Hematopoietic multipotent progenitor cell (in vitro differentiated cells): ENCODE results near the gene TRIM41. TPM values are rescaled to one million over a fixed set of nuclear protein-coding genes. Genes with fewer than 3 reads are reported as not detected.
"Not testable (repeated sequence)": the region's sequence is repeated elsewhere in the genome, so short reads cannot be mapped to it uniquely, and the experiment has no call there.

Experiments used
- DNase-seq, 3 donors: peaks; one replicate each; pipeline ENCODE4 v3.0.0-alpha.2; 2011 to 2015; ENCODE audit warnings: low read depth in 2 of 3, low spot score in 2 of 3
- total RNA-seq: library from RNA; depleted of rRNA; stranded (reverse); fragments of >200 nt; gene quantifications from one replicate; pipeline ENCODE4 v1.2.3, GENCODE V29; 2012

The TRIM41 gene
- total RNA-seq, 1 donor, result 17.0 TPM

GRCh38 chr5:181209006-181209405 is 14.1 kb upstream of the TRIM41 start:
- DNase-seq, result not testable (repeated sequence)

DNA sequence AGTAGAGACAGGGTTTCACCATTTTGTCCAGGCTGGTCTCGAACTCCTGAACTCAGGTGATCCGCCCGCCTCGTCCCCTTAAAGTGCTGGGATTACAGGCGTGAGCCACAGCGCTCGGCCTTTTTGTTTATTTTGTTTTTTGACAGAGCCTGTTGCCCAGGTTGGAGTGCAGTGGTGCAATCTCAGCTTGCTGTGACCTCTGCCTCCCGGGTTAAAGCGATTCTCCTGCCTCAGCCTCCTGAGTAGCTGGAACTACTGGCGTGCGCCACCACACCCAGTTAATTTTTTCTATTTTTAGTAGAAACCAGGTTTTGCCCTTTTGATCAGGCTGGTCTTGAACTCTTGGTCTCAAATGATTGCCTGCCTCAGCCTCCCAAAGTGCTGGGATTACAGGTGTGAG is 12.9 kb upstream of the TRIM41 start:
- DNase-seq, result not testable (repeated sequence)

- not testable (repeated sequence) for DNase-seq
These were observed 12.4 kb upstream of the TRIM41 start for GRCh38 chr5:181210698-181211097.

DNA sequence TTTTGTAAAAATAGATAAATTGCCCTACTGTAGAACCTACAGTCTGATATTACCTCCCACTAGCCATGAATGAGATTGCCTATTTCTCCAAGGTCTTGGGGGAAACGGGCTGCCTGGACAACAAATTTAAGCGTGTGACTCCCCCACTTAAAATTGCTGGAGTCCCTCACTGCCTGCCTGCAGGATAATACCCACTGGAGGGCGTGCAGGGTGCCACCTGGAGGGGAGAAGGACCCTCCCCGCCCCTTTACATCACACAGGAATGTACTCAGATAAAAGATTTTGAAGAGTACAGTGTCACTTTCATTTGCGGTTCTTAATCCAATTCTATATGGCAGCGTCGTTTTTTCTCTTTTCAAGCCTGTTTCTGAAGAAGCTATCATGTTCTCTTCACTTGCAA is 11.9 kb upstream of the TRIM41 start:
- DNase-seq, result no peak

- no peak for DNase-seq
These were observed 11.0 kb upstream of the TRIM41 start for GRCh38 chr5:181212080-181212479.

DNA sequence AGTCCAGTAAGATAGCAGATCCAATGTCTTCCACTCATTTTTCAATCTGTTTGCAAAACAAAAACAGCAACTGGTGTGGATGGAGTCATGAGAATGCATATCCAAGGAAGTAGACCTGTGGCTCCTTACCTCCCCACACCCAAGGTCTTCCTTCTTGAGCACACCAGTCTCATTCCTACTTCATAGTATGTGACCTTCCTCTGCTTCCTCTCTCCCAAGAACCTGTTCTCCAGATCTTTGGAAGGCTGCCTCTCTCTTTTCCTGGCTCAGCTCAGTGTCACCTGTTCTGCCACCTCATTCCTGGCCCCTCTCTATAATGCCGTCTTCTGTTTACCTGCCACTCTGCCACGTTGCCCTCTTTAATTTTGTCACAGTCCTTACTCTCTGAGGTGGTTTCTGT is 10.1 kb upstream of the TRIM41 start:
- DNase-seq, result no peak

DNA sequence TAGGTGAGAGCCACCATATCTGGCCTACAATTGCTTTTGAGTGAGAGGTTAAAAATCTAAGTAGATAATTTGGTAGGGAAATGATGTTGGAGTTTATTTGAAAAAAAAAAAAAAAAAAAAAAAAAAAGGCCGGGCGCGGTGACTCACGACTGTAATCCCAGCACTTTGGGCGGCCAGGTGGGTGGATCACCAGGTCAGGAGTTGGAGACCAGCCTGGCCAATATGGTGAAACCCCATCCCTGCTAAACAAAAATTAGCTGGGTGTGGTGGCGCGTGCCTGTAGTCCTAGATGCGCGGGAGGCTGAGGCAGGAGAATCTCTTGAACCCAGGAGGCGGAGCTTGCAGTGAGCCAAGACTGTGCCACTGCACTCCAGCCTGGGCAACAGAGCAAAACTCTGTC is 8.8 kb upstream of the TRIM41 start:
- DNase-seq, result not testable (repeated sequence)

GRCh38 chr5:181215997-181216989 is 6.8 kb upstream of the TRIM41 start:
- peak in 1 of 3 donors; percentile 21 for DNase-seq

GRCh38 chr5:181217111-181217802 is 5.8 kb upstream of the TRIM41 start:
- peak in 2 of 3 donors; percentile 67 to 71 for DNase-seq

GRCh38 chr5:181217803-181218062 is 5.3 kb upstream of the TRIM41 start:
- DNase-seq, result no peak

DNA sequence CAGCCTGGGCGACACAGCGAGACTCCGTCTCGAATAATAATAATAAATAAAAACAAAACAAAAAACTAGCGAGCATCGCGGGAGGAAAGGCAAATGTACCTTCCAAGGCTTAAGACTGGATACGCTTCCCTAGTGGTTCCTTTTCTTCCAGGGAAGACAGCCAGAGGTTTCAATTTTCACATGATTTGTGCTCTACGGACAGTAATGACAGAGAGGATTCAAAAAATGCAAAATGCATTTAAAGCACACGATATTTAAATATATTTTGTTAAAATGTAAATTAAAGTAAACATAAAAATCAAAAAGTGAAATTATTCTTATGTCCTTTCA is 4.3 kb upstream of the TRIM41 start:
- DNase-seq, result no peak

GRCh38 chr5:181219262-181220177 is 3.6 kb upstream of the TRIM41 start:
- DNase-seq, result no peak

GRCh38 chr5:181220178-181220515 is 2.9 kb upstream of the TRIM41 start:
- DNase-seq, result no peak

- no peak for DNase-seq
These were observed 1.8 kb upstream of the TRIM41 start for GRCh38 chr5:181221105-181221791.

- peak; percentile 89 to 96 (median 95) for DNase-seq
These were observed 1.1 kb upstream of the TRIM41 start for GRCh38 chr5:181221792-181222629.

GRCh38 chr5:181222630-181223057 is 437 bp upstream of the TRIM41 start:
- no peak for DNase-seq

DNA sequence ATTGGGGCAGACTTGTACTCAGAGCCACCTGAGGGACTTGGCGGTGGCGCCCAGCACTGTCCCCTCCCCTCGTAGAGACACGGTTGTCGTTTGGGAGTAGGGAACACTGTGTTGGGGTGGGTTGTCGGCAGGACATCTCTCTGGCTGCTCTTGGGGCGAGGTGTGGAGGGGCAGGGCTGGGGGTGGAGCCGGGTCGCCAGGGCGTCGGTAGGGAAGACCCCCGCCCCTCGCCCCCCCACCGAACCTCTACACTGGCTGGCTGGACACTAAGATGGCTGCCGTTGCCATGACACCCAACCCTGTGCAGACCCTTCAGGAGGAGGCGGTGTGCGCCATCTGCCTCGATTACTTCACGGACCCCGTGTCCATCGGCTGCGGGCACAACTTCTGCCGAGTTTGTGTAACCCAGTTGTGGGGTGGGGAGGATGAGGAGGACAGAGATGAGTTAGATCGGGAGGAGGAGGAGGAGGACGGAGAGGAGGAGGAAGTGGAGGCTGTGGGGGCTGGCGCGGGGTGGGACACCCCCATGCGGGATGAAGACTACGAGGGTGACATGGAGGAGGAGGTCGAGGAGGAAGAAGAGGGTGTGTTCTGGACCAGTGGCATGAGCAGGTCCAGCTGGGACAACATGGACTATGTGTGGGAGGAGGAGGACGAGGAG is 778 bp downstream of the TRIM41 start:
- peak in 2 of 3 donors; percentile 78 to 82 for DNase-seq

DNA sequence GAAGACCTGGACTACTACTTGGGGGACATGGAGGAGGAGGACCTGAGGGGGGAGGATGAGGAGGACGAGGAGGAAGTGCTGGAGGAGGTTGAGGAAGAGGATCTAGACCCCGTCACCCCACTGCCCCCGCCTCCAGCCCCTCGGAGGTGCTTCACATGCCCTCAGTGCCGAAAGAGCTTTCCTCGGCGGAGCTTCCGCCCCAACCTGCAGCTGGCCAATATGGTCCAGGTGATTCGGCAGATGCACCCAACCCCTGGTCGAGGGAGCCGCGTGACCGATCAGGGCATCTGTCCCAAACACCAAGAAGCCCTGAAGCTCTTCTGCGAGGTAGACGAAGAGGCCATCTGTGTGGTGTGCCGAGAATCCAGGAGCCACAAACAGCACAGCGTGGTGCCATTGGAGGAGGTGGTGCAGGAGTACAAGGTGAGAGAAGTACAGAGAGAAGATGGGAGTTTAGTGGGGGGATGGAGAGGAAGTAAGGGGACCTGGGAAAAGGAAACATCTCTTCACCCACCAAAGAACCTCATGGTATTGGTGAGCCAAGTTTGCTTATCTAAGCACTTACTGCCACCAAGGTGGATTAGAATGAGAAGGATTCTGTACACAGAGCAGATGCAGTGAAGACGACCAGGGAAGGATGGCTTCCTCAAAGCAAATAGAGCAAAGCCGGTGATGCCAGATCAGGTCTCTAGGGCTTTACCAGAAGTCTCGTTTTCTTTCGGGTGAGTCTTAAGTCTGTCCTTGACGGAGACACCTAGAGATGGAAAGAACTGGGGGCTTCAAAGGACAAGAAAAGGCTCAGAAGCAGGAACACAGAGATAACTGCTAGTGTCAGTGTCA is 1.5 kb downstream of the TRIM41 start:
- DNase-seq, result no peak
